Smooth muscle cell (in vitro differentiated cells): Measurements from ENCODE around the gene DONSON. TPM values are rescaled to one million over a fixed set of nuclear protein-coding genes. Genes with fewer than 3 reads are reported as not detected.
A peak's percentile ranks its signal among the peaks of the same experiment; 100 is the strongest.

Experiments
- DNase-seq: peaks from one replicate; lab custom pipeline; 2025; ENCODE audit not compliant: unreplicated experiment; lab: John Stamatoyannopoulos, UW
- H2AFZ ChIP-seq: fragments of 200-600 bp; sonication (generic); 2 replicates; pipeline ENCODE4 v1.6.0; 2016; ENCODE audit warnings: antibody characterized with exemption, low read depth, mild to moderate bottlenecking
- H3F3A ChIP-seq: fragments of 200-600 bp; sonication (generic); 2 replicates; pipeline ENCODE4 v1.6.0; 2017; ENCODE audit warnings: antibody characterized with exemption, low read depth
- H3K27ac ChIP-seq: fragments of 200-600 bp; sonication (generic); 2 replicates; pipeline ENCODE4 v1.5.1; 2016; ENCODE audit warnings: low read depth, mild to moderate bottlenecking
- H3K27me3 ChIP-seq: fragments of 200-600 bp; sonication (generic); 2 replicates; pipeline ENCODE4 v1.6.1; 2016; ENCODE audit warnings: low read depth, mild to moderate bottlenecking
- H3K36me3 ChIP-seq: fragments of 200-600 bp; sonication (generic); 2 replicates; pipeline ENCODE4 v1.5.1; 2016; ENCODE audit warnings: low read depth
- H3K4me1 ChIP-seq: fragments of 200-600 bp; sonication (generic); 2 replicates; pipeline ENCODE4 v1.5.1; 2016; ENCODE audit warnings: low read depth
- H3K4me2 ChIP-seq: fragments of 200-600 bp; sonication (generic); 2 replicates; pipeline ENCODE4 v1.6.0; 2016; ENCODE audit warnings: mild to moderate bottlenecking
- H3K4me3 ChIP-seq: fragments of 200-600 bp; sonication (generic); 2 replicates; pipeline ENCODE4 v1.5.1; 2016; ENCODE audit warnings: mild to moderate bottlenecking
- H3K79me2 ChIP-seq: fragments of 200-600 bp; sonication (generic); 2 replicates; pipeline ENCODE4 v1.6.0; 2016; ENCODE audit warnings: low read depth, mild to moderate bottlenecking
- H3K9ac ChIP-seq: fragments of 200-600 bp; sonication (generic); 2 replicates; pipeline ENCODE4 v1.6.0; 2016; ENCODE audit warnings: low read depth
- H3K9me3 ChIP-seq: fragments of 200-600 bp; sonication (generic); replicated peaks from 2 replicates; pipeline ENCODE4 v1.5.1; 2016; ENCODE audit warnings: low read depth
- H4K20me1 ChIP-seq: fragments of 200-600 bp; sonication (generic); 2 replicates; pipeline ENCODE4 v1.6.0; 2016; ENCODE audit warnings: low read depth
- CTCF ChIP-seq: fragments of 200-600 bp; sonication (generic); IDR thresholded peaks from 2 replicates; pipeline ENCODE4 v1.5.1; 2017; ENCODE audit warnings: borderline replicate concordance, mild to moderate bottlenecking, antibody characterized with exemption; ENCODE audit not compliant: insufficient read depth, poor library complexity, severe bottlenecking
- WGBS: methylation state at CpG from one replicate; pipeline ENCODE4 v1.1.7; 2016; ENCODE audit warnings: low lambda C conversion rate; 5-methylcytosine and 5-hydroxymethylcytosine counted together
- polyA plus RNA-seq: library from polyadenylated mRNA; unstranded; fragments of >200 nt; fragmentation: Nextera tagmentation; extraction: Ambion mirVana; gene quantifications from 2 replicates; pipeline ENCODE4 v1.2.1, GENCODE V29; 2016
- total RNA-seq: library from RNA; depleted of rRNA; stranded (reverse); fragments of >200 nt; gene quantifications from 2 replicates; pipeline ENCODE4 v1.2.3, GENCODE V29; 2014

Gene DONSON
- total and polyA plus RNA-seq, 2 experiments from 2014 or later = 38.0 to 41.7 TPM

GRCh38 chr21:33540711-33541104 lies 47.8 kb downstream of the DONSON start:
- 76% methylated on average over 3 of the region's 3 CpGs for WGBS
- H3K27ac ChIP-seq = no peak overlapping the region
- peaks cover 11% of the 10 kb centered on the region for H3F3A ChIP-seq
- peak overlapping the region; percentile 96 for H3K4me2 ChIP-seq
- H2AFZ ChIP-seq = no peak overlapping the region
- peaks cover 24% of the 10 kb centered on the region for H4K20me1 ChIP-seq
- no peaks in the 10 kb centered on the region for H3K9me3 ChIP-seq
- H3K4me1 ChIP-seq = peaks cover 27% of the 10 kb centered on the region
- no peak for DNase-seq
- peaks cover 7% of the 10 kb centered on the region for H3K36me3 ChIP-seq
- H3K79me2 ChIP-seq = peaks cover 57% of the 10 kb centered on the region
- peak overlapping the region; percentile 99 for H3K4me3 ChIP-seq
- no peak overlapping the region for H3K9ac ChIP-seq
- H3K27me3 ChIP-seq = no peaks in the 10 kb centered on the region
- TF ChIP-seq CTCF = no peak

GRCh38 chr21:33539616-33540015 lies 48.9 kb downstream of the DONSON start:
- H4K20me1 ChIP-seq = peaks cover 14% of the 10 kb centered on the region
- H3K4me2 ChIP-seq = no peak overlapping the region
- H3K36me3 ChIP-seq = peaks cover 7% of the 10 kb centered on the region
- H3K27ac ChIP-seq = no peak overlapping the region
- H3K9me3 ChIP-seq = no peaks in the 10 kb centered on the region
- DNase-seq = no peak
- no peak overlapping the region for H3K4me3 ChIP-seq
- WGBS = 97% methylated on average over 4 of the region's 4 CpGs
- H2AFZ ChIP-seq = no peak overlapping the region
- H3K79me2 ChIP-seq = peaks cover 46% of the 10 kb centered on the region
- H3K4me1 ChIP-seq = peaks cover 17% of the 10 kb centered on the region
- H3K9ac ChIP-seq = no peak overlapping the region
- TF ChIP-seq CTCF = no peak
- no peaks in the 10 kb centered on the region for H3K27me3 ChIP-seq
- peaks cover 11% of the 10 kb centered on the region for H3F3A ChIP-seq

GRCh38 chr21:33537212-33537611 lies 51.3 kb downstream of the DONSON start:
- no peaks in the 10 kb centered on the region for H3K27me3 ChIP-seq
- no peaks in the 10 kb centered on the region for H3K9me3 ChIP-seq
- peaks cover 12% of the 10 kb centered on the region for H3K4me1 ChIP-seq
- peaks cover 7% of the 10 kb centered on the region for H3F3A ChIP-seq
- DNase-seq = no peak
- H2AFZ ChIP-seq = no peak overlapping the region
- peaks cover 14% of the 10 kb centered on the region for H3K36me3 ChIP-seq
- no peak overlapping the region for H3K9ac ChIP-seq
- WGBS = 98% methylated on average over 2 of the region's 2 CpGs
- no peak overlapping the region for H3K4me3 ChIP-seq
- no peak overlapping the region for H3K4me2 ChIP-seq
- H3K79me2 ChIP-seq = peaks cover 30% of the 10 kb centered on the region
- H4K20me1 ChIP-seq = no peaks in the 10 kb centered on the region
- H3K27ac ChIP-seq = no peak overlapping the region
- no peak for TF ChIP-seq CTCF

- WGBS = 97% methylated on average over 3 of the region's 3 CpGs
- no peak for TF ChIP-seq CTCF
- Histone ChIP-seq H4K20me1 (no peaks in the 10 kb centered on the region), H3K4me1 (no peaks in the 10 kb centered on the region), H3K4me3 (no peak overlapping the region), H3K27ac (no peak overlapping the region), H3K27me3 (no peaks in the 10 kb centered on the region), H3F3A (no peaks in the 10 kb centered on the region), H3K36me3 (peaks cover 38% of the 10 kb centered on the region), H3K9ac (no peak overlapping the region), H2AFZ (no peak overlapping the region), H3K4me2 (no peak overlapping the region), H3K79me2 (no peaks in the 10 kb centered on the region), H3K9me3 (no peaks in the 10 kb centered on the region)
- DNase-seq = no peak
These were observed 57.5 kb downstream of the DONSON start for GRCh38 chr21:33531007-33531406.
